ENCODE data around the gene TRIO.

Gene TRIO

GRCh38 chr5:14143546-14143840, 351 bp downstream of the TRIO start:
- peak overlapping the region; percentile 77 for H3K9ac ChIP-seq (ENCODE audit: low read length)
- no peak overlapping the region for H3K4me3 ChIP-seq (ENCODE audit: low read length)

DNA sequence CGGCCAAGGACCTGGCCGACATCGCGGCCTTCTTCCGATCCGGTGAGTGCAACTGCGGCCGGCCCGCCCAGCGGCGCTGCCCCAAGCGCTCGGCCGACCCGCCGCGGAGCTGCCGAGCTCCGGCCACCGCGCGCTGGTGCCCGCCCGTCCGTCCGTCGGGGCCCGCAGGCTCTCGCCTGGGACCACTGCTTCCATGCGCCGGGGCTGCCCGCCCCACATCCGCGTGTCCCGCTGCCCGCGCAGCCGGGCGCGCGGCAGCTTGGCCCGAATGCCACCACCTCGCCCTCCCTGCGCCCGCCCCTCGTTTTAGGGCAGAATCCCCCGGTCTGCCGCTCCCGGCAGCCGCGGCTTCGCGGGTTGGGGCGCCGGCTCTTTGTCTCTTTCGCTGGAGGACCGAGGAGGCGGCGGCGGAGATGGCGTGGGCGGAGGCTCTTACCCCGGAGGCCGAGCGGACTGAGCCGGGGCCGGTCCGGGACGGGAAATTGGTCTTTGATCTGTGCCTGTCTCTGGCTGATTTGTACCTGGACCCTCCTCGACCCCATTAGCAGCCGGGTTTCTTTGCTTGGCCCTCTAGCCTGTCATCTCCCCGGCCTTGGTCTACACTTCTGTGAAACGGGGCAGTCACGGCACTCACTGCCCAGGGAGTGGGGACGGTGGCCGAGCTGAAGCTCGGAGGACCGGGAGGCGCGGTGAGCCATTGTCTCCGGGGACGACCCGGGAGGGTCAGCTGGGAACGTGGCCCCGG, 871 bp downstream of the TRIO start:
- Histone ChIP-seq H3K9me3 (ENCODE audit: control insufficient read depth, low read length) (no peaks in the 10 kb centered on the region), H3K4me1 (ENCODE audit: control insufficient read depth, insufficient read depth, low read length) (peaks cover 17% of the 10 kb centered on the region), H3K9ac (ENCODE audit: low read length) (peak overlapping the region; percentile 77), H3K36me3 (ENCODE audit: control insufficient read depth, insufficient read depth, low read length) (no peaks in the 10 kb centered on the region), H3K27me3 (ENCODE audit: control insufficient read depth, insufficient read depth, low read length) (peaks cover 8% of the 10 kb centered on the region), H3K4me3 (ENCODE audit: low read length) (peak overlapping the region; percentile 46)

More at GRCh38 chr5:14143546-14143840, 351 bp downstream of the TRIO start:
- Histone ChIP-seq H3K36me3 (ENCODE audit: control insufficient read depth, insufficient read depth, low read length) (no peaks in the 10 kb centered on the region), H3K27me3 (ENCODE audit: control insufficient read depth, insufficient read depth, low read length) (peaks cover 13% of the 10 kb centered on the region), H3K4me1 (ENCODE audit: control insufficient read depth, insufficient read depth, low read length) (peaks cover 14% of the 10 kb centered on the region), H3K9me3 (ENCODE audit: control insufficient read depth, low read length) (no peaks in the 10 kb centered on the region)

GRCh38 chr5:14144586-14145434, 1.7 kb downstream of the TRIO start:
- Histone ChIP-seq H3K4me3 (ENCODE audit: low read length) (peak overlapping the region; percentile 46), H3K4me1 (ENCODE audit: control insufficient read depth, insufficient read depth, low read length) (peaks cover 18% of the 10 kb centered on the region)

DNA sequence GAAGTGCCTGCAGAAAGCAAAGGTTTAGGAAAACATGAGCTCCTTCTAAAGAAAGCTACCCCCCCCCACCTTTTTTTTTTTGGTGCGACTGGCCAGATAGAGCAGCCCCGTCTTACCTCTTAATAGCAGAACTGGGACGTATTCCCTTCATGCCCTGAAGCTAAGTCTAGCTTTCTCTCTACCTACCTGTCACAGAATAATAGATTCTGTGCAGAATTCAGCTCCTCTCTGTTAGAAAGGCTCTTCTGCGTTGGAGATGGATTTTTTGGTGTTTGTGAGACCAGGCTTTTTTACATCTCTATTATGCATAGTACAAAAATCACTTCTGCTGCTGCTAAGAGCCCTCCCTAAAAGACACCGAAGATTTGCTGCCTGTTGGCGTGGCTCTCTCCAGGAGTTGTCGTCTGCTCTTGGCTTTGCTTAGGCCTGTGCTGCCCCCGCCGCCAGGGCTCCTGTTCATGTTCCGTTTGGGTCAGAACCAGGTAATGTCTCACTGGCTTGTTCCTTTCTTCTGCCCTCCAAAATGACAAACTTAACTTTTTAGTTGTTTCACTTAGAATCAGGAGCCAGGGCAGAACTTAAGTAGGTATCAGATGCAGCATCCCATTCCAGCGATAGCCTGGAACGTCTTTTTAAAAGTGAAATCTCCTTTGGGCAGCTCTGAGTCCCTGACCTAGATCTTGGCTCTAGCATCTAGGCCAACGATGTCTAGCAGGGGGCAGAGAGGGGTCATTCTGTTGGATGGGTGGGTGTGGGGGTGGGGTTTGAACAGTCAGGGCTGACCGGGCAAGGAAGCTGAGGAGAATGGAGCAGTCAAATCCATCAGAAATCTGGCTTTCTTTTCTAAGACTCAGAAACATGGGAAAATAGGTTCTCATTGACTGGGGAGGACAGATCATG, 2.5 kb downstream of the TRIO start:
- Histone ChIP-seq H3K27me3 (ENCODE audit: control insufficient read depth, insufficient read depth, low read length) (peaks cover 6% of the 10 kb centered on the region), H3K4me1 (ENCODE audit: control insufficient read depth, insufficient read depth, low read length) (peaks cover 18% of the 10 kb centered on the region), H3K4me3 (ENCODE audit: low read length) (peak overlapping the region; percentile 34), H3K9me3 (ENCODE audit: control insufficient read depth, low read length) (no peaks in the 10 kb centered on the region), H3K36me3 (ENCODE audit: control insufficient read depth, insufficient read depth, low read length) (no peaks in the 10 kb centered on the region), H3K9ac (ENCODE audit: low read length) (peak overlapping the region; percentile 77)

More at GRCh38 chr5:14144586-14145434, 1.7 kb downstream of the TRIO start:
- Histone ChIP-seq H3K36me3 (ENCODE audit: control insufficient read depth, insufficient read depth, low read length) (no peaks in the 10 kb centered on the region), H3K27me3 (ENCODE audit: control insufficient read depth, insufficient read depth, low read length) (peaks cover 6% of the 10 kb centered on the region), H3K9ac (ENCODE audit: low read length) (peak overlapping the region; percentile 77), H3K9me3 (ENCODE audit: control insufficient read depth, low read length) (no peaks in the 10 kb centered on the region)

DNA sequence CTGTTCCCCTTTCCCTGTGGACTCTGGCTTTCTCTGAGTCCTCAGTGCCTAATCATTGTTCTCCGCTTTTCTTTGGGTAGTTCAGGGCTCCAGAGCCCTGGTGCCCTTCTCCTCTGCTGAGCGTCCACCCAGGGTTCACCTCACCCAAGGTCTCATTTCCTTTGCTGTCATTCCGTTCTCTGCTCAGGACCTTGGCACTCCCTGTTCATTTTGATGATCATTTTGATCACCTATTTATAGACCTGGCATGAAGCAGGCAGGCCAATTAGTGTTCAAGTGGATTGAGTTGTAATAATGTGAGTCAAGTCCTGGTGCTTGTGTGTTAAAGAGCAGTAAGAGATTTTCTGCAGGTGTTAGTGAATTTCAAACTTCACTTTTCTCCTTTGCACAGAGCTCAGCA, 3.6 kb downstream of the TRIO start:
- Histone ChIP-seq H3K36me3 (ENCODE audit: control insufficient read depth, insufficient read depth, low read length) (no peaks in the 10 kb centered on the region), H3K27me3 (ENCODE audit: control insufficient read depth, insufficient read depth, low read length) (peaks cover 6% of the 10 kb centered on the region), H3K9ac (ENCODE audit: low read length) (no peak overlapping the region), H3K4me3 (ENCODE audit: low read length) (no peak overlapping the region), H3K9me3 (ENCODE audit: control insufficient read depth, low read length) (no peaks in the 10 kb centered on the region), H3K4me1 (ENCODE audit: control insufficient read depth, insufficient read depth, low read length) (peaks cover 18% of the 10 kb centered on the region)

GRCh38 chr5:14147210-14147609, 4.1 kb downstream of the TRIO start:
- no peak overlapping the region for H3K9ac ChIP-seq (ENCODE audit: low read length)
- H3K4me1 ChIP-seq (ENCODE audit: control insufficient read depth, insufficient read depth, low read length): peaks cover 17% of the 10 kb centered on the region
- H3K27me3 ChIP-seq (ENCODE audit: control insufficient read depth, insufficient read depth, low read length): peaks cover 6% of the 10 kb centered on the region
- H3K9me3 ChIP-seq (ENCODE audit: control insufficient read depth, low read length): no peaks in the 10 kb centered on the region
- H3K4me3 ChIP-seq (ENCODE audit: low read length): no peak overlapping the region
- H3K36me3 ChIP-seq (ENCODE audit: control insufficient read depth, insufficient read depth, low read length): no peaks in the 10 kb centered on the region

- Histone ChIP-seq H3K36me3 (ENCODE audit: control insufficient read depth, insufficient read depth, low read length) (no peaks in the 10 kb centered on the region), H3K27me3 (ENCODE audit: control insufficient read depth, insufficient read depth, low read length) (peaks cover 6% of the 10 kb centered on the region), H3K4me1 (ENCODE audit: control insufficient read depth, insufficient read depth, low read length) (peaks cover 14% of the 10 kb centered on the region), H3K9me3 (ENCODE audit: control insufficient read depth, low read length) (no peaks in the 10 kb centered on the region), H3K9ac (ENCODE audit: low read length) (no peak overlapping the region), H3K4me3 (ENCODE audit: low read length) (no peak overlapping the region)
Measured at GRCh38 chr5:14148483-14148882, 5.3 kb downstream of the TRIO start.

GRCh38 chr5:14148890-14149671, 5.9 kb downstream of the TRIO start:
- no peaks in the 10 kb centered on the region for H3K36me3 ChIP-seq (ENCODE audit: control insufficient read depth, insufficient read depth, low read length)
- no peak overlapping the region for H3K4me3 ChIP-seq (ENCODE audit: low read length)
- no peaks in the 10 kb centered on the region for H3K9me3 ChIP-seq (ENCODE audit: control insufficient read depth, low read length)
- no peak overlapping the region for H3K9ac ChIP-seq (ENCODE audit: low read length)
- peaks cover 6% of the 10 kb centered on the region for H3K27me3 ChIP-seq (ENCODE audit: control insufficient read depth, insufficient read depth, low read length)
- peaks cover 20% of the 10 kb centered on the region for H3K4me1 ChIP-seq (ENCODE audit: control insufficient read depth, insufficient read depth, low read length)

GRCh38 chr5:14149672-14150274, 6.6 kb downstream of the TRIO start:
- H3K36me3 ChIP-seq (ENCODE audit: control insufficient read depth, insufficient read depth, low read length): no peaks in the 10 kb centered on the region
- H3K9me3 ChIP-seq (ENCODE audit: control insufficient read depth, low read length): no peaks in the 10 kb centered on the region
- no peak overlapping the region for H3K4me3 ChIP-seq (ENCODE audit: low read length)
- peaks cover 6% of the 10 kb centered on the region for H3K27me3 ChIP-seq (ENCODE audit: control insufficient read depth, insufficient read depth, low read length)
- H3K9ac ChIP-seq (ENCODE audit: low read length): no peak overlapping the region
- H3K4me1 ChIP-seq (ENCODE audit: control insufficient read depth, insufficient read depth, low read length): peaks cover 27% of the 10 kb centered on the region

DNA sequence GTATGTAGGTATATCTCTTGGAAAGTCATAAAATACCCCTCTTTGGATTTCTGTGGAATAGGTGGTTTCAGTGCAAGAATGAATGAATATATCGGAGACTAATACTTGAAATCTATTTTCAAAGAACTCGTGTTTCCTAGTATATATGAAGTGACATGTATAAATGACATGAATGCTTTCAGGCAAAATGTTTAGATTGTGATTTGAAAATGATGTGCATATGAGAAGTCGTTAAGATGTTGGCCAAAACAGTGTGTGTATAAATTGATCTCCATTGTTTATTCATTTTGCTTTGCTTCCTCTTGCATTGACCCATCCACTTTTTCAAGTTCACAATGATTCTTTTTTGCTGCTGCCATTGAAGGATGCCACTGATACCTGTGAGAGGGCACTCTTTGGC, 8.3 kb downstream of the TRIO start:
- Histone ChIP-seq H3K9ac (ENCODE audit: low read length) (no peak overlapping the region), H3K4me3 (ENCODE audit: low read length) (no peak overlapping the region), H3K9me3 (ENCODE audit: control insufficient read depth, low read length) (no peaks in the 10 kb centered on the region), H3K36me3 (ENCODE audit: control insufficient read depth, insufficient read depth, low read length) (no peaks in the 10 kb centered on the region), H3K4me1 (ENCODE audit: control insufficient read depth, insufficient read depth, low read length) (peaks cover 28% of the 10 kb centered on the region), H3K27me3 (ENCODE audit: control insufficient read depth, insufficient read depth, low read length) (no peaks in the 10 kb centered on the region)
